Heart right ventricle (tissue), 16 donors: ENCODE results near the gene STK11IP. TPM values are rescaled to one million over a fixed set of nuclear protein-coding genes. Genes with fewer than 3 reads are reported as not detected.
A peak's percentile ranks its signal among the peaks of the same experiment; 100 is the strongest.

Experiments
- ATAC-seq, 8 donors: fragments of 200-7000 bp; cut with Tn5 transposase; one replicate each; pipeline ENCODE4 v1.9.1; 2020; ENCODE audit warnings: mild to moderate bottlenecking in 8 of 8, moderate library complexity in 8 of 8, moderate number of reproducible peaks in 1 of 8
- DNase-seq, 2 donors: peaks; one replicate each; pipeline ENCODE4 v3.0.0-alpha.2; 2020
- H3K27ac ChIP-seq, 10 donors: fragments of 200-600 bp; sonication (generic) in 2 of 10; one replicate each; pipeline versions ENCODE4 v1.5.0 to v1.8.0; 2020 to 2022; ENCODE audit warnings: mild to moderate bottlenecking in 3 of 10
- H3K27me3 ChIP-seq, 7 donors: fragments of 200-600 bp; one replicate each; pipeline ENCODE4 v1.8.0; 2021 to 2022; ENCODE audit warnings: mild to moderate bottlenecking in 2 of 7
- H3K36me3 ChIP-seq, 9 donors: fragments of 200-600 bp; sonication (generic) in 1 of 9; one replicate each; pipeline versions ENCODE4 v1.5.0 to v1.8.0; 2020 to 2022; ENCODE audit warnings: mild to moderate bottlenecking in 2 of 9
- H3K4me1 ChIP-seq, 9 donors: fragments of 200-600 bp; sonication (generic) in 1 of 9; one replicate each; pipeline versions ENCODE4 v1.5.0 to v1.8.0; 2020 to 2022; ENCODE audit warnings: mild to moderate bottlenecking in 4 of 9
- H3K4me3 ChIP-seq, 10 donors: fragments of 200-600 bp; sonication (generic) in 2 of 10; one replicate each; pipeline versions ENCODE4 v1.5.0 to v1.8.0; 2020 to 2022; ENCODE audit warnings: mild to moderate bottlenecking in 7 of 10, moderate library complexity in 2 of 10
- H3K9me3 ChIP-seq, 11 donors: fragments of 200-600 bp in 10 of 11; sonication (generic) in 2 of 11; one replicate each; pipeline versions ENCODE4 v1.5.0 to v1.8.0; 2013 to 2022; ENCODE audit warnings: mild to moderate bottlenecking in 2 of 11, control low read depth in 1 of 11, moderate library complexity in 1 of 11
- CTCF ChIP-seq, 9 donors: fragments of 200-600 bp; sonication (generic) in 2 of 9; IDR thresholded peaks; one replicate each; pipeline versions ENCODE4 v1.5.0 to v1.8.0; 2021 to 2022; ENCODE audit warnings: antibody characterized with exemption in 9 of 9, mild to moderate bottlenecking in 5 of 9, moderate library complexity in 1 of 9
- WGBS, 2 donors: extraction: QIAGEN DNeasy Blood & Tissue Kit; methylation state at CpG; one replicate each; pipeline ENCODE4 v1.1.7; 2013; ENCODE audit warnings: inconsistent platforms in 1 of 2; 5-methylcytosine and 5-hydroxymethylcytosine counted together
- intact Hi-C, 10 donors: fragments of 100-400 bp; cut with DNase I; formaldehyde crosslinking; loops; one replicate each; pipeline versions ENCODE4 v1.11.1 to v1.14.2; 2022
- polyA plus RNA-seq, 2 donors: library from polyadenylated mRNA; stranded (reverse); fragments of 200-250 nt; gene quantifications; one replicate each; pipeline ENCODE4 v1.2.3, GENCODE V29; 2013
- total RNA-seq, 10 donors: library from RNA; stranded (reverse); fragmentation: NEBNext Ultra II Directional in 3 of 10; extraction: Animal tissue kit (Norgen Biotek cat#: 25700) in 3 of 10; gene quantifications; one replicate each; pipeline versions ENCODE4 v1.2.1 to v1.2.4, GENCODE V29; 2021 to 2023
- donor health status: Arrhythmogenic right ventricular cardiomyopathy.
- donor health status: ischemic (EF 13 %, LVEDD 7.1; RV severe dilation, severe dysfunction).
- donor health status: healthy with polysubstance abuse.
- donor health status: DM: no; HTN: yes; CAD: no.
- donor health status: DM: no; HTN: no; CAD: no.
- donor health status: ischemic (EF 25% LVEDD 6.9; RV normal size, moderate dysfunction).
- donor health status: ischemic (EF 25% LVEDD 5.7; RV mildly dilated, moderate dysfunction).
- donor health status: healthy.
- donor health status: DM: yes; HTN: yes; CAD: no.
- donor health status: Ischemic cardiomyopathy.
- donor health status: ischemic (EF 35%, LVEDD 5.7; RV mildly dilated, moderate dysfunction).
- donor health status: nonischemic (EF 11% LVEDD 7.7; RV severe dilation, severe dysfunction).
- donor health status: DM: yes; HTN: yes; CAD: no.
- donor health status: PGD.
- donor health status: ischemic (EF 29% LVEDD 5.4; RV normal size, mild dysfunction).
- donor health status: nonischemic (EF 23%, LVEDD 6.1; RV moderate dilation, normal function).

STK11IP gene
- total and polyA plus RNA-seq, 12 donors = 7.2 to 27.4 (median 13.4) TPM

- H3K4me3 ChIP-seq = peak overlapping the region; percentile 2 to 51 (median 44)
- no peaks in the 10 kb centered on the region for H3K9me3 ChIP-seq
- 51 to 62% methylated on average over 9 of the region's 9 CpGs for WGBS, 2 donors
- H3K27ac ChIP-seq = peak overlapping the region; percentile 80 to 99 (median 94)
- peaks cover 2 to 85% (median 22%) of the 10 kb centered on the region in 9 donors for H3K4me1 ChIP-seq
- intact Hi-C loops = loop anchor here in 3 of 10 donors (2.0 to 10.0 kb wide), 3 partner anchors 13 to 67 kb away; partner anchors contain the start of gene OBSL1 (in 1 of the 3)
- H3K36me3 ChIP-seq = peaks cover 0 to 14% (median 0%) of the 10 kb centered on the region in 9 donors
- H3K27me3 ChIP-seq = peaks cover 0 to 27% (median 9%) of the 10 kb centered on the region in 7 donors
- ATAC-seq = peak in 4 of 8 donors; percentile 1 to 5 (median 2)
- peak in 1 of 2 donors; percentile 4 for DNase-seq
- TF ChIP-seq CTCF (IDR thresholded peaks at IDR 0.05) = no peak
Observed at GRCh38 chr2:219631406-219631891, 33.8 kb downstream of the STK11IP start.

GRCh38 chr2:219631904-219632759 is 34.5 kb downstream of the STK11IP start:
- intact Hi-C loops = loop anchor here in 3 of 10 donors (2.0 to 10.0 kb wide), 3 partner anchors 13 to 67 kb away; partner anchors contain the start of gene OBSL1 (in 1 of the 3)
- Histone ChIP-seq H3K27ac (peak overlapping the region; percentile 80 to 99 (median 94)), H3K27me3 (peaks cover 0 to 21% (median 9%) of the 10 kb centered on the region in 7 donors), H3K9me3 (no peaks in the 10 kb centered on the region), H3K36me3 (peaks cover 0 to 18% (median 0%) of the 10 kb centered on the region in 9 donors), H3K4me3 (peak overlapping the region in 9 of 10 donors; percentile 36 to 51 (median 45)), H3K4me1 (peaks cover 2 to 86% (median 19%) of the 10 kb centered on the region in 9 donors)
- DNase-seq (peak in 1 of 2 donors; percentile 11), ATAC-seq (no peak)
- no peak for TF ChIP-seq CTCF (IDR thresholded peaks at IDR 0.05)
- WGBS, 2 donors = 53 to 63% methylated on average over 34 of the region's 34 CpGs

- intact Hi-C loops = loop anchor here in 1 of 10 donors (10.0 kb wide), 1 partner anchor 68 kb away; no protein-coding TSS in a partner anchor
- H3K4me3 ChIP-seq = peak overlapping the region in 9 of 10 donors; percentile 36 to 51 (median 45)
- no peak for TF ChIP-seq CTCF (IDR thresholded peaks at IDR 0.05)
Observed at GRCh38 chr2:219632760-219633105, 35.1 kb downstream of the STK11IP start.

More at GRCh38 chr2:219632760-219633105, 35.1 kb downstream of the STK11IP start:
- H3K4me1 ChIP-seq = peaks cover 2 to 92% (median 20%) of the 10 kb centered on the region in 9 donors
- H3K27me3 ChIP-seq = peaks cover 0 to 17% (median 9%) of the 10 kb centered on the region in 7 donors
- peaks cover 0 to 23% (median 0%) of the 10 kb centered on the region in 9 donors for H3K36me3 ChIP-seq
- 48 to 67% methylated on average over 8 of the region's 8 CpGs for WGBS, 2 donors
- no peak for ATAC-seq
- peak overlapping the region; percentile 80 to 99 (median 94) for H3K27ac ChIP-seq
- H3K9me3 ChIP-seq = no peaks in the 10 kb centered on the region
- peak in 1 of 2 donors; percentile 6 for DNase-seq
